CD4-positive, alpha-beta T cell treated with Interferon gamma for 1 hour (primary cell): ENCODE measurements around the gene GUCD1.

ENCODE experiments used
- DNase-seq: peaks from one replicate; pipeline ENCODE4 v3.0.0-alpha.2; 2020

GUCD1 gene

DNA sequence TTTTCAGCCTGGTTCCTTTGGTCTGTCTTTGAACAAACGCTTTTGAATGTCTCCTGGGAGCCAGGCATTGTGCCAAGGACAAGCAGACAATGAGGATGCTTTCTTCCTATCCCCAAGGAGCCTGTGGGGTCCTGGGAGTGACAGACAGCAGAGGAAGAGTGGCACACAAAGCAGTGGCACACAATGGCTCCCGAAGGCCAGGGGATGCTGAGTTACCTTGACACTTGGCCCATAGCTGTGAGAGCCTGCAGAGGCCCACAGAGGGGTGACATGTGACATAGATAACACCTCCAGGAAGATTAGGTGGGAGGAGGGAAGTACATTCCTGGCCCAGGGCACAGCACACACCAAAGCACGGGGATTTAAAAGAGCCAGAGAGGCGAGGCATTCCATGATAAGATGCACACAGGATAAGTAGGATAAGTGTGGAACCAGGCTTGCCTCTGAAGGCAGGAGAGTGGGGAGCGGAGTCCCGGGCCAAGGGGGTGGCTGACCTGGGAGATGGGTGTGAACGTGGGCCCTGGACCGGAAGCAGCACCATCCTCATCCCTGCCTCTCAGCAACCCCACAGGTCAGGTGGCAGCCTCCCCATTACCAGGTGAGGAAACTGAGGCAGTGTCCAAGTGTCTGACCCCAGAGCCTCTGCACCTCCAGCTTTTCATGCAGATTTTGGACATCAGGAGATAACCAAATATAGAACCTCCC, 53.5 kb downstream of the GUCD1 start:
- no peak for DNase-seq

DNA sequence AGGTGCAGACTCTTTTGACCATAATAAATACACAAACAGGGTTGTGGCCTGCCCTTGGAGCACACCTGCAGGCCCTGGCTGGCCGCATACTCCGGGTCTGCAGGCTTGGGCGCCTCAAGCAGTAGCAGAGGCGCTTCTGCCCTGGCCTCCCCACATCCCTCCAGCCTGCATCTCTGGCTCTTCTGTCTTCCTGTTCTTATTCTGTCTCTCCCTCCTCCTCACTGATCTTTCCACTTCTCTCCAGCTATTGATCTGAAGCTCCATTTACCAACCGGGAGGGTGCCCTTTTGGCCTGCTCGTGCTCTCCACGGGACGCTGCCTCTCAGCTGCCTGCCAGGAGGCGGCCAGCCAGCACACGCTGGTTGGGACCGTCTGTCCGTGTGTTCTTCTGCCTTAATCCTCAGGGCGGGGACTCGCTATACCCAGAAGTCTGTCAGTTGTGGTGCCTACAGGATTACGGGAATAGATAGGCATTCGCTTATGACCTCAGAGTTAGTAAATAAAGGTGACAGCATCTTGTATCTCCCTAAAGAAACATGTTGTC, 54.6 kb downstream of the GUCD1 start:
- DNase-seq, result no peak

DNA sequence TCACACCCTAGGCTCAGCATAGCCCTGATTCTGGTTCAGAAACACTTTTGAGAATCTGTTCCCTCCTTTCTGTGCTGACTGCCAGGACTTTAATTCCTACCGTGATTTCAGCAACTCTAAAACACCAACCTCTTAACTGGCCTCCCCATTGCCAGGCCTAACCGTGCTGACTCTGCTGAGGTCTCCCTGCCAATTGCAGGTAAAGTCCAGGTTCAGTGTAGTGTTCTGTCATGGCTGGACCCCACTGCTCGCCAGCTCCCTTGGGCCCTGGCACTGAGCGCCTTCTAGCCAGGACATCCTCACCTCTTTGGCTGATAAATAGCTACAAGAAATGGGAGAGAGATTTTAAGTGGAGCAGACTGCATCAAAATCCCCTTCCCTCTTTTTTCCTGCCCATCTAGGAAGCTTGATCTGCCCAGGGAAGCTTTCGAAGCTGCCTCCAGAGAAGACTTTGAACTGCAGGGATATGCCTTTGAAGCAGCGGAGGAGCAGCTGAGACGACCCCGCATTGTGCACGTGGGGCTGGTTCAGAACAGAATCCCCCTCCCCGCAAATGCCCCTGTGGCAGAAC, 55.1 kb downstream of the GUCD1 start:
- no peak for DNase-seq

DNA sequence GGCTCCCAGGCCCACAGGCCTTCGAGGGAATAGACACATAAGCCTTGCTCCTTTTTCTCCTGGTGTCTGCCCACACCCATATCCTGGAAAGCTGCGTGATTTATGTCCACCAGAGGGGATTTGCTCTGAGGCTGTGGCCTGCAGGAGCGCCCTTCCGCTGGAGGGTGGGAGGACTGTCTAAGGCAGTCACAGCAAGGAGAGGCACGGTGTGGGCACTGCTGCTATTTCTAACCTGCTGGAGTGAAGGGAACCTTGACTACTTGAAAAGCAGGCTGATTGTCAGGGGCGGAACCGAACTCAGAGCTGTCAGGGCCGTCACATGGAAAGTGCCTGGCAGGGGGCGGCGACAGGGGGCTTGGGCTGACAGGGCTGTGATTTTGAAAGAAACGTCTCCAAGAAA, 56.1 kb downstream of the GUCD1 start:
- DNase-seq, result no peak

DNA sequence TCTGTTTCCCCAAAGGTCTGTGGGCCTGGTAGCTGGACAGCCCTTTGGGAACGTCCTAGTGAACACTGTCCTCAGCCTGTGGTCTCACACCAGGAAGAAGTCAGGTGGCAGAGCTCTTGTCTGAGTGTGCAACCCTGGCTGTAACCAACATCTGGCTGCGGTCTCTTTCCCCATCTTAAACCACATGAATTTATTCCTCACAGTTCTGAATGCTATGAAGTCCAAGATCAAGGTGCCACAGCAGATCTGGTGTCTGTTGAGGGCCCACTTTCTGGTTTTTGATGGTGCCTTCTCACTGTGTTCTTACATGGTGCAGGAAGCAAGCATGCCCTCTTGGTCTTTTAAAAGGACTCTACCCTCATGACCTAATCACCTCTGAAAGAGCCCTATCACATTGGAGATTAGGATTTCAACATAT, 57.1 kb downstream of the GUCD1 start:
- no peak for DNase-seq

DNA sequence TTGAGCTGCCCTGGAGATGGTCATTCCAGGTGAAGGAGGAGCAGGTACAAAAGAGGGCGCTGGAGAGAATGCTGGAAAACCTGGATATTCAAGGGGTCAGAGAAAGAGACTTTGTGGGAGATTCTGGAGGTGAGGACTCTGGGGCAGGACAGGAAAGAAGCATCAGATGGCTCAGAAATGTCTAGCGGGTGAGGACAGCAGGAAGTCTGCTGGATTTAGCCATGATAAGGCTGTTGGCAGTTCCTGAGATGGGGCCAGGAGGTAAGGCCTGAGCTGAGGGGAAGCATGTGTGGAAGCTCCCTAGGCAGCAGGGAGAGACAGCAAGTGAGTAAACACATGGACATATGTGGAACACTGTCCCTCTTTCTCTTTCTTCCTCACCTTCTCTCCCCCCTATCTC, 58.3 kb downstream of the GUCD1 start:
- DNase-seq, result no peak

DNA sequence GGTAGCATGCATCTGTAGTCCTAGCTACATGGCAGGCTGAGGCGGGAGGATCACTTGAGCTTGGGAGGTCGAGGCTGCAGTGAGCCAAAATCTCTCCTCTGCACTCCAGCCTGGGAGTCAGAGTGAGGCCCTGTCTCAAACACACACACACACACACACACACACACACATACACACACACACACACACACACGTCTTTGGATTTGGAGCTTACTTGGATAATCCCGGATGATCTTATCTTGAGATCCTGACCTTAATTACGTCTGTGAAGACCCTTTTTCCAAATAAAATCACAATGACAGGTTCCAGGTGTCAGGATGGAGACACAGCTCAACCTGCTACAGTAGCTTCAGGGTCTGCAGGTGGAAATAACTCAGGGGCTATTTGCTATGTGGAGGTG, 58.7 kb downstream of the GUCD1 start:
- DNase-seq, result no peak

DNA sequence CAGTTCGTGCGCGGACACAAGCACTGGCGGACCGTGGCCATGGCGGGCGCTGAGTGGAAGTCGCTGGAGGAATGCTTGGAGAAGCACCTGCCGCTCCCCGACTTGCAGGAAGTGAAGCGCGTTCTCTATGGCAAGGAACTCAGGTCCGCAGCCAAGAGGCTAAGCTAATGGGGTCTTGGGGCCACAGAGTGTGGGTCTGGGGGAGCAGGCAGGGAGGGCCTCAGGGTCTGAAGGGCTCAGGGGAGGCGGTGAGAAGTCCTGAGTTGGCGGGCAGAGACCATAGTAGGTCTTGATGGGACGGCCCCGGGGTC, 59.6 kb downstream of the GUCD1 start:
- DNase-seq, result no peak

DNA sequence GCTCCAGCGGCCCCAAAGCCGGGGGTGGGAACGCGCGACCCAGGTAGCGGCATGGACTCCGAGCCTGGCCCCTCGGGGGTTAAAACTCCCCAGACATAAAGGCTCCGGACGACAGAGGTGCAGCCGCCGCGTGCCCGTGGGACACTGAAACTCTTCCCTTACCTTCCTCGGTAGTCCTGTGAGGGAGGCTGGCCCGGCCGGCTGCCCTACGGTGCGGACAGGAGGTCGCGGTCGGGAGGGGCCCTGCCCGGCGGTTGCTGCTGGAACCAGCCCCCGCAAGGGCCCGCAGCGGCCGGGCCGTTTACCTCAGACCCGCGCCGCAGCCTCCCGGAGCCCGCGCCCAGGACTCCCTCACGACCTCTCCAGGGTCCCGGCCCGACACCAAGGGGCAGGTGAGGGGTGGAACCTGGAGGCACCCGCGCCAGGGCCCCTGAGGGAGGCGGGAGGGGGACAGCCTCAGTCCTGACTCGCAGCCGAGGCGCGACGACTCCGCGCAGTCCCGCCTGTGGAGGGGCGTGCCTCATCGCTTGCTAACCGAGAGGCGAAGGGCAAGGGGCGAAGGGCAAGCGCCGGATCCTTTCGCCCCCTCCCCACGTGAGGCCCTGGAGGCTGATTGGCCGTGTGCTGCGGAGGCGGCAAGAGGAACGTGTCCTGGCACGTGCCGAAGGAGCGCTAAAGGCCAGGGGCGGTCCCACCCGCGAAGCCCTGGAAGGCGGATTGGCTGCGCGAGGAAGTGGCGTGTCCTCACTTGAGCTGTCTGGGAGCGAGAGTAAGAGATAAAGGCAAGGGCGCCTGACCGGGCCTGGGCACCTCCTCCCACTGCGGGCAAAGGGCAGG, 60.2 kb downstream of the GUCD1 start, which contains the start of gene UPB1:
Gene UPB1 (plus strand): TSS at position 805 of the 837 bp plus-strand sequence. CDS start 72 bp downstream, outside the sequence.
- DNase-seq, result no peak

DNA sequence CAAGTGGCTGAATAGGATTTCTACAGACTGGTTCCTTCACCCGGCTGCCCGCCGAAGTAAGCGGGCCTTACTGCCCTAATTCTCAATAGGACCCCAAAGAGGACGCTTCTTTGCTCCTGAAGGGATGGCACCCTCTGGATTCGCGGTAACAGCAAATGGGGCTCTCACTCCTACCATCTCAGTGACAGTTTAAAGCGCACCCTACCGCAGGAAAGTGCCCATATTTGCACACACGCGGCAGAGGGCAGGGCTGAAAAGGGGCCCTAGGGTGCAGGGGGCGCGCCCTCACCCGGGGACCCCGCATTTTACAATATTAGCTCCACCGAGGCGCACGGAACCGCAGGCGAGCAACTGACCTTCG, 60.8 kb downstream of the GUCD1 start:
- DNase-seq, result no peak

DNA sequence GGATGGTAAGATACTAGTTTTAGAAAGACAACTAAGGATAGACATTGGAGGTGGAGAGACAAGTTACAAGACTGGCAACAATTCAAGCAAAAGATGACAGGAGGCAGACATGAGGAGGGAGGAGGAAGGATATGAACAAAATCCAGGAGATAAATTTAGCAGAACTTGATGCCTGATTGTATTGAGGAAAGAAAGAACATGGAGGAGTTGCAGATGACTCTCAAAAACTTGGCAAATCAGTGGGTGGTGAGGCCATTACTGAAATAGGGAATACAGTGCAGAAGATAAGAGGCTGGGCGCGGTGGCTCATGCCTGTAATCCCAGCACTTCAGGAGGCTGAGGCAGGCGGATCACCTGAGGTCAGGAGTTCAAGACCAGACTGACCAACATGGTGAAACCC, 62.5 kb downstream of the GUCD1 start:
- no peak for DNase-seq
